C4-2B (cell line): ENCODE measurements around the gene NACC2.

ENCODE experiments used
- ZFX ChIP-seq: fragments of 450-650 bp; IDR thresholded peaks from 2 replicates; pipeline ENCODE4 v1.6.1; 2017
- TF ChIP-seq, protein P1 (sequence below): fragments of 450-650 bp; conservative IDR thresholded peaks from 2 replicates; pipeline ENCODE4 v1.5.1; 2017; ENCODE audit warnings: mild to moderate bottlenecking

DNA sequence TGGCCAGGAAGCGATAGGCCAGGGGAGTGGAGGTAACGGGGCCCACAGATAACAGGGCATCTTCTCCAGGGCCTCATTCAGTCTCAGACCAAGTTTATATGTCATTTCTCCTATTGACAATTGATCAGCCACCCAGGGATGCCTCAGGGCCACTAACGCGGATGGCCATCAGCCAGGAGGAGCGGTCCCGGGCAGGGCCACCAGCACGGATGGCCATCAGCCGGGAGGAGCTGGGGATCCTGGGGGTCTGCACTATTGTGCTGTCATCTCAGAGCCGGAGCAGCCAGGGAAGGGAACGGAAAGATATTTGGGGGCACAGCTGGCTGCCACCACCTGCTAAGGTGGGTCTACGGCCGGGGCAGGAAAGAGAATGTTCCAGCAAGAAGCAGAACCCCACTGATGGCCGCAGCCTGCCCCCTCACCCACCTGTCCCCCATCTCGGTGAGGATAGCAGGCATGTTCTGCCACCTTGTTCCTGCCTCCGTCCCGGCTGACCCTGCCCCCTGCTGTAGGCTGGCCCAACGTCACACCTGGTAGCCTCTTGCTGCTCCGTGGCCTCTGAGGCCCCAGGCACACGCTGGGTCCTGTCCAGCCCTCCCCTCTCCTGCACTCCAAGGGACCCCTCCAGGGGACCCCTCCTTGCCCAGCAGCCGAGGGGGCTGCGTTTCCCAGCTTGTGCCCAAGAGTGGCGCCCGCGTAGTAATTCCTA lies 112.4 kb downstream of the NACC2 start:
- TF ChIP-seq, protein P1, sequence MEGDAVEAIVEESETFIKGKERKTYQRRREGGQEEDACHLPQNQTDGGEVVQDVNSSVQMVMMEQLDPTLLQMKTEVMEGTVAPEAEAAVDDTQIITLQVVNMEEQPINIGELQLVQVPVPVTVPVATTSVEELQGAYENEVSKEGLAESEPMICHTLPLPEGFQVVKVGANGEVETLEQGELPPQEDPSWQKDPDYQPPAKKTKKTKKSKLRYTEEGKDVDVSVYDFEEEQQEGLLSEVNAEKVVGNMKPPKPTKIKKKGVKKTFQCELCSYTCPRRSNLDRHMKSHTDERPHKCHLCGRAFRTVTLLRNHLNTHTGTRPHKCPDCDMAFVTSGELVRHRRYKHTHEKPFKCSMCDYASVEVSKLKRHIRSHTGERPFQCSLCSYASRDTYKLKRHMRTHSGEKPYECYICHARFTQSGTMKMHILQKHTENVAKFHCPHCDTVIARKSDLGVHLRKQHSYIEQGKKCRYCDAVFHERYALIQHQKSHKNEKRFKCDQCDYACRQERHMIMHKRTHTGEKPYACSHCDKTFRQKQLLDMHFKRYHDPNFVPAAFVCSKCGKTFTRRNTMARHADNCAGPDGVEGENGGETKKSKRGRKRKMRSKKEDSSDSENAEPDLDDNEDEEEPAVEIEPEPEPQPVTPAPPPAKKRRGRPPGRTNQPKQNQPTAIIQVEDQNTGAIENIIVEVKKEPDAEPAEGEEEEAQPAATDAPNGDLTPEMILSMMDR = no peak
- no peak for TF ChIP-seq ZFX
